DMS 273 (cell line): ENCODE results near the gene LMF1.
"Not testable (repeated sequence)": the region's sequence is repeated elsewhere in the genome, so short reads cannot be mapped to it uniquely, and the experiment has no call there.

Source experiments
- DNase-seq: peaks from one replicate; lab custom pipeline; 2025; ENCODE audit not compliant: unreplicated experiment; lab: John Stamatoyannopoulos, UW

LMF1 gene

DNA sequence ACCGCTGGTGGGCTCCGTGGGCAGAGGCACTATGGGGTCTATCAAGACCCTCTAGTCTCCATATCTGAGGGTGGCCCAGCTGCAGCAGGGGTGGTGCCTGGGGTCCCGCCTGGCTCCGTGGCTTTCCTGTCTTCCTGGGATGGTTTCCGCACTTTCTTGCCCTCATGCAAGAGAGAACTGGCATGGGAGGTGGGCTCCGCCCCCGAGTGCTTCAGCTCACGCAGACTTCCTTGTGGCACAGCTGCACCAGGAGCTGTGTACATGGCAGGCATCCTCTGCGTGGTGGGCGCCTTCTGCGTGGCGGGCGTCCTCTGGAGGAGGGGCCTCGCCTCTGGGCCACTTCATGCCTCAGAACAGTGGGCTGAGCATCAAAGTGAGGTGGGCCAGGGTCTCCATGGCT, 73.1 kb downstream of the LMF1 start:
- DNase-seq = no peak

DNA sequence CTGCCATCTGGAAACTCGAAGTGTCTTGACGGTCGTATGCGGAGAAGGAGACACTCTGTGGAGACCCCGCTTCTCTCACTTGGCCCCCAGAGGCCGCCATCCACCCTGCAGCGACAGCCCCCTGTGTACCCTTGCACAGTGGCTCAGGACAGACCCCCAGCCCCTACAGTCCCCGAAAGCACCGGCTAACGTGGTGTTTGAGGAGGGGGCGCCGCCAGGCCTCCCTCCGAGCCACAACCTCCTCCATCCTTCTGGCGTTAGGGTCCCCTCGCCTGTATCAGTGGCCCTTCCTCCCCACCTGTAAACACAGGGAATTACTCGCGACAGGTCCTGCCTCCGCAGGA, 73.6 kb downstream of the LMF1 start:
- no peak for DNase-seq

DNA sequence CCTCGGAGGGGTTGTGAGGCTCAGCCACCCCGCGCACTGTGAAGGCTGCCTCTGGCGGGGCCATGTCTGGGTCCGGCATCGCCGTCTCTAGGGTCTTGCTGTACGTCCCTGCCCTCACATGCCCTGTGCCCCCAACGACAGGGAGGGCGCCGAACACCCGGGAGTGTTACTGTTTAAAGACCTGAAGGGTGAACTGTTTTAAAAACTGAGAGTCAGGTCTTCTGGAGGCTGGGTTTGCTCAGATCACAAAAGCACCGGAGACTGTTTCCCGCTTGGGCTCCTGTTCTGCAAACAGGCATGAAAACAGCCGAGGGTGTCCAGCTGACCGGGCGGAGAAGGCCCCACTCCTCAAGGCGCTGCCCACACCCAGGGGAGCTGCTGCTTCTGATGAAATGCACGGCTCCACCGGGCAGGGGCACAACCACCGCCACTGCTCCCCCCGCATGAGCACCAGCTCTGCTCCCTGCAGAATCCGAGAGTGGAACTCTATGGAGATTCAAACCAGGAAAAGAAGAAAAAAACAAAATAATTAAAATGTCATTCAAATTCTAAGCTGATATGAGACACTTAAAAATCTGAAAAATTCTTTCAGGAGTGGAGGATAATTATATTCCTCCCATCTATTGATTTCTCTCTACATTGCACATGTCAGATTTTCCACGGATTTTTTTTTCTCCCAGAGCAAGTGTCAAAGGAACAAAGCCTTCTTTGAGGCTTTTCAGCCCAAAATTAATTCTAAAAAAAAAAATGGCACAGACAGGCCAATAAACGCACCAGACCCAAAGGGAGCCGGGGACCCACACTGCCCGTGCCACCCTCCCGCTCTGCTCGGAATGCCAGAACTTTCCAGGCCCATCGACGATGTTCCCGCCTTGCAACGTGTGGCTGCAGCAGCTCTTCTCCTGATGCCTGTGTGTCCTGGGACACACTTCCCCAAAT, 74.3 kb downstream of the LMF1 start:
- DNase-seq = no peak

DNA sequence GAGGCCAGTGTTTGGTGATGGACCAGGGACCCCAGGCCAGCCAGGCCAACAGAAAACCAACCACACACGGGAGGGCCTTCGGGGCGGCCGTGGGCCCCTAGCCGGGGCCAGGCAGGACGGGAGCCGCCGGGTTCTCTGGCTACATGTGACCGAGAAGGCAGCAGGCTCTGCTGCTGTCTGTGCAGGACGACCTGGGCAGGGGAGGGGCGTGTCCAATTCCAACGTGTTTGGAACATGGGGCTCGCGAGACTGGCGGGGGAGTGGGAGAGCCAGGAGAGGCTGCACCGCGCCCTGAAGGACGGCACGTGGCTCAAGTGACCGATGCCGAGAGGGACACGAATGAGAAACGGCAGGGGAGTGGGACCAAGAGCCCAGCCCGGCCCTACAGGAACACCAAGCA, 75.4 kb downstream of the LMF1 start:
- no peak for DNase-seq

DNA sequence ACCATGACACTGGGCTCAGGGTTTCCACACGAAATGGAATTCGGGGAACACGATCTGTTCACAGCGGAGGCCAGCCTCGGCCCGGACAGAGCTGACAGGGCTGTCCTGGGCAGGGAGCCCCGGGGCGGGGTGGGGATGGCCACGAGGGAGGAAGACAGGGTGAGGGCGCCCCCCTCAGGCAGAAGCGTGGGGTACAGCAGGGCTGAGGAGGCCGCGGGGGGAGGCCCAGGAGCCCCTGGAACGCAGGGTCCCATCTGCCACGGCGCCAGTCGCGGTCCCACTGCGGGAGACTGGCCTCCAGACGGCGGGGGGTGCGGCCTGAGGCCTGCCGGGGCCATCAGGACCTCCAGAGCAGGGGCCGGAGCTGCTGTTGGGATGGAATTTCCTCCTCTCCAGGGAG, 75.9 kb downstream of the LMF1 start:
- DNase-seq = peak; percentile 35

DNA sequence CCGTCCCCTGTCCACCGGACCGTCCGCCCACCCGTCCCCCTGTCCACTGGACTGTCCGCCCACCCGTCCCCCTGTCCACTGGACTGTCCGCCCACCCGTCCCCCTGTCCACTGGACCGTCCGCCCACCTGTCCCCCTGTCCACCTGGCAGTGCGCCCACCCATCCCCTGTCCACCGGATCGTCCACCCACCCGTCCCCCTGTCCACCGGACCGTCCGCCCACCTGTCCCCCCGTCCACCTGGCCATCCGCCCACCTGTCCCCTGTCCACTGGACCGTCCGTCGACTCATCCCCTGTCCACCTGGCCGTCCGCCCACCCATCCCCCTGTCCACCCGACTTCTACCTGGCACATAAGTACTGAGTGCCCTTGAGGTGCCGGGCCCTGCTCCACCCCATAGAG, 76.6 kb downstream of the LMF1 start:
- DNase-seq = no peak

DNA sequence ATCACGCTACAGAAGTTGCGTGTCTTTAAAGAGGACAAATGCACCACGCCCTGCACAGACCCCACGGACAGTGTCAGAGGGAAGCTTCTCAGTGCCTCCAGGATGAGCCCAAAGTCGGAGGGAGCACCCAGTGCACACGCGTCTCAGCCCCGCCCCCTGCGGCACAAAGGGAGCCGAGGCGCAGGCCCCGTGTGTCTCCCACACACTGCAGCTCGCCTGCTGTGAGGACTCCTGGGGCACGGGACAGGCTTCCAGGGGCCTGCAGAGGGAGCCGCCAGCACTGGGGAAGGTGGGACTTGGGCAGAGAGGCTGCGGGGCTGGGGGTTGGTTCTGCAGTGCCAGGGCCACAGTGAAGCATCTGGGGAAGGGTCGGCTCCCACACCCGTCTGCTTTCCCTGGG, 77.4 kb downstream of the LMF1 start:
- DNase-seq = peak; percentile 45

DNA sequence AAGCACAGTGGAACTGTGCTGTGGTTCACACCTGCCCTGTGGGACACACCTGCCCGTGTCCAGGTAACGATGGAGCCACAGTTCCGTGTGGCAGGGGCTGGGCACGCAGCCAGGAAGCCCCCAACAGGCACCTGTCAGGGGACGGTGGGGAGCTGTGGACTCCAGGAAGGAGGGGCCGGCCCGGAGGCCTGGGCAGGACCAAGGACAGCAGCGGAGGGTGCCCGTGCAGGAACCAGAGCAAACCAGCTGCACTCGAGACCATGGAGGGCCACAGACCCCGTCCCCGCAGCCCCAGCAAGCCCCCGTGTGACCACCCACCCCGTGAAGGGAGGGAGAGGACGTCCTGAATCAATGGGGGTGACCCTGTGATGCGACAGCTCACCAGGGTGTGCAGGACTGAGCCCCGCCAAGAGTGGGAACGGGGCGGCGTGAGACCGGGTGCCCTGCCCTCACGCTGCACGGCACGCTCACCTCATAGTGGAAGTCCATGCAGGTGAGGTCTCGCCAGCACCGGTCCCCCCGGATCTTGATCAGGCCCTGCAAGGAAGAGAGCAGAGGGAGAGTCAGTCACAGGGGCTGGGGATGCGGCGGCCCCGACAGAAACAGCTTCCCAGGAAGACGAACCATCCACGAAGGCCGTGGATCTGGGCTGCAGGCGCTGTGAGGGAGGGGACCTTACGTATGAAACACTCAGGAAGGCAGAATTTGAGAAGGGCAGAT, 78.1 kb downstream of the LMF1 start:
- DNase-seq = no peak

DNA sequence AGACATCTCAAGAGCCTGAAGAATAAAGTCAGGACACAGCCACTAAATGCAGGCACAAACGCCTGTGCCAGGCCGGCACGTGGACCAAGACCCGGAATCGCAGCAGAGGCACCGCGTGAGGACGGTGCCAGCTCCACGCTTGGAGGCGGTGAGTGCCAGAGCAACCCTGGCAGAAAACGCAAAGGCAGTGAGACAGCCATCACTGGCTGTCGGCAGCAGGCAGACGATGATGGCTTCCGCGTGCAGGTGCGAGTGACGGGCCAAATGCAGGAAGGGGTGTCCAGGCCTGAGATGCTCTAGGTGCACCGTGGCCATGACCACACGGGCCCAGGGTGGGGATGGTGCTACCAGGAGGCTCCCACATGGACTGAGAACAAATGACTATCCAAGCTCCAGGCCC, 78.8 kb downstream of the LMF1 start:
- DNase-seq = no peak

DNA sequence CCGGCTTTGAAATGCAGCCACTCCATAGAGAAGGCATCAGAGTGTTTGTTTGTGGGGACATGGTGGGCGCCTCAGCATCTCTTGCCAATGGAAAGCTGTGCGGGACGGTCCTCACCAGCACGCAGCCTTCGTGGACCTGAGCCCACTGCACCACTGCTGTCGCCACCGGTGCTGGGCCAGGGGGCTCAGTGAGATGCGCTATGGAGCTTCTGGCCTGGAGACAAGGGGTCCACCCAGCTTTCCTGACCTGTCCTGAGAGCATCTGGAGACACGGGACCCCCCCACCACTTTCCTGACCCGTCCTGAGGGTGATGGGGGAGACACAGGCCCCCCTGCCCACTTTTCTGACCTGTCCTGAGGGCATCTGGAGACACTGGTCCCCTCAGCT, 79.4 kb downstream of the LMF1 start:
- no peak for DNase-seq

DNA sequence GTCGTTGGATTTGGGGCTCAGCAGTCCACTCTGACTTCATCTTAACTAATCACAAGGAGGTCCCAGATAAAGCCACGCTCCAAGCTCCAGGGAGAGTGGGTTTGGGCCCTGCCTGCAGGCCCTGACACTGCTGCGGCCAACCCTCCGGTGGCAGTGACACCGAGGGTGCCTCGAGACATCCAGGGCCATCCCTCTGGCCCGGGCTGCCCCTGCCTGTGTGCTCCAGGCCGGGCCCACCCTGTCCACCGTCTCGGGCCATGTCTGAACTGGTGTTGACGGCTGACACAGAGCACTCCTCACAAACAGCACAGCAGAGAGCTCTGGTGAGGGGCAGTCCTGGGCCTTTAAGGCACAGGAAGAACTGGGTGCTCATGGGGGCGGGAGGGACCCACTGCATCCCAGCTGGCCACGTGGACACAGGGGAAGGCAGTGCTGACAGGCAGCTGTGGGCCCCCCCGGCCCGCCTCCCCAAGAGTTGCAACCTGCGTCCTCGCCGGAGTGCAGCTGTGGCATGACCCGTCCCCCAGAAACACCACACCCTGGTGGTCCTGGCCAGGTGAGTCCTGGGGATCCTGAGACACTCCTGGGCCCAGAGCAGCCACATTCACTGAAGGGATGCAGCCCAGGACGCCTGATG, 80.0 kb downstream of the LMF1 start:
- DNase-seq = no peak

DNA sequence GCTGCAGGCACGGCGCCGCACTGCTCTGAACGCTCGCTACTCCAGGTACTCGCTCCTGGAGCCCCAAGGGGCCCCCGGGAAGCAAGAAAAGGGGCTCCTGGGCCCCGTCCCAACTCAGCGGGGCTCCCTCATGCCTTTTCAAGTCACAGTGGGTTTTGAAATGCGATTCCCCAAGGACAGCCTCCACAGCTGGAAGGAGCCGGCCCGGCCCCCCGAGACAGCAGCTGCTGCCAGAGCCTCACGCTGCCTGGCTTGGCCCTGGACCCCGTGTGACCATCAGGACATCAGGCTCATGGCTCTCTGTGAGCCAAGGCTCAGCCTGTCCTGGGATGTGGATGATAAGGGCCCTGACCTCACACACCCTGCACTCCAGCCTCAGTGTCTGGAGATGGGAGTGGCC, 80.6 kb downstream of the LMF1 start:
- no peak for DNase-seq

DNA sequence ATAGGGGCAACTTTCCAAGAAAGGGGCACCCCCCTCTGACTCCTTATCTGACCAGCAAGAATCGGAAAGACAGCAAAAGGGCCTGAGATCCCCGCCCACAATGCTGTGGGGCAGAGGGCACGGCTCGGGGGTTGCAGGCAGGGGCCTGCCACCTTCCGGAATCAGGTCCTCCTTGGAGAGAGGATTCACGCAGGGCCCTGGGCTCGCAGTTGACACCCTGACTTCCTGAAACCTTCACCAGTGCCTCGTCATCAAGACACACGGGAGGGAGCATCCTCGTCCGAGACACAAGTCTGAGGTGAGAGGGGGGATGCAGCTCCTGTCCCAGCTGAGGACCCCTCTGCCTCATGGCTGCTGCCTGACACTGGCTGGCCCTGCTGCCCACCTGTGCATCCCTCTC, 81.2 kb downstream of the LMF1 start:
- no peak for DNase-seq

DNA sequence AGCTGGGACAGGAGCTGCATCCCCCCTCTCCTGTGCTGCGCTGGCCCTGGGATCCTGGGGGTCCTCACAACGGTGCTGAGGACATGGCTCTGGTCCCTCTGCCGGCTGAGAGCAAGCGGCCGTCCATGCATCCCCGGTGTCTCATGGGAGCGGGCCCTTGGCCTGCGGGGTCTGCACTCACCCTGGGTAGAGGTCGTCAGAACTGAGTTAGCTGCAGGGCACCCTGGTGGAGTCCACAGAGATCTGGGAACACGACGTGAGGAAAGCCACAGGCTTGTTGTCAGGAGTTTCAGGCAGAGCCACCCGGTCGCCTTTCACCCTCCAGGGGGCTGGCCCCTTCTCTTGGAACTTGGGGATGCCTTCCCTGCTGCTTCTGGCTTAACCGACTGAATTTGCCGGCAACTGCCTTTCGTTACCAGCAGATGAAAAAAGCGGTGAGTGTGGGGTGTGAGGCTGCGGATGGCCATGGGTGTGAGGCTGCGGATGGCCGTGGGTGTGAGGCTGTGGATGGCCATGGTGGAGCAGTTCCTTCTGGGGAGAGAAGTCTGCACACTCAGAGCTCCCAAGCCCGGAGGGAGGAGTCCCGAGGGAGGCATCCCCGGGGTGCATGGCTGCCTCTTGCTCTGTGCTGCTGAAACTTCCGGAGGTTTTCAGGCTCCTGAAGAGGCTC, 81.7 kb downstream of the LMF1 start:
- no peak for DNase-seq

DNA sequence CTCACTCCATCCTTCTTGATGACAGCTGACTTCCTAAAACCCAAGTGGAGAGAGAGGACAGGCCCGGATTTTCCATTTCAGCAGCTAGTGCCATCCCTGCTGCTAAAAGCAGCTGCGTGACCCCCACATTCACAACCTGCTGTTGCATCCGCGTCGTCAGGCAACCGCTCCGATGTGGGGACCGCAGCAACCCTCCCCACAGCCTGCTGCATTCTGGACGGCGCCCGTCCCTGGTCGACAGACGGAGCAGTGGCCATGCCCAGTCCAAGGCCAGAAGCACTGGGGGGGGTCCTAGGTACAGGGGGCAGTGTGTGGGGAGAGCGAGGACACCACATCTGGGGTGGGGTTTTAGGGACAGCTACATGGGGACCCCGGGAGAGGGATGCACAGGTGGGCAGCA, 82.3 kb downstream of the LMF1 start:
- not testable (repeated sequence) for DNase-seq

DNA sequence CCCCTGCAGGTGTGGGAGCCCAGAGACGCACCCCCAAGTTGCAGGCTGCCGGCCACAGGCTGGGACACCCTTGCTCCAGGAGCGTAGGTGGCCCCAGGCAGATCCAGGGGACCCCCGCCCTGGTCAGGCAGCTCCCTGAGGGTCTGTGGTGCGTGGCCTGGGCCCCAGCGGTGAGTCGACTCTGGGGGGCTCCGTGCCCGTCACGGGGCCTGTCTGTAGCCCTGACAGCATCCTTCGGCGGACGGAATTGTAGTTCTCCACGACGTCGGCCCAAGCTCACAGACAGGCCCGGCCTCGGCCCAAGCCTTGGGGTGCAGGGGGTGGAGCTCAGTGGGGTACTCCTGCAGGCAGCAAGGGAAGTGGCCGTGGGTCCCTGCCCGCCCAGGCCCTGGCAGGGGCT, 82.9 kb downstream of the LMF1 start:
- DNase-seq = no peak

DNA sequence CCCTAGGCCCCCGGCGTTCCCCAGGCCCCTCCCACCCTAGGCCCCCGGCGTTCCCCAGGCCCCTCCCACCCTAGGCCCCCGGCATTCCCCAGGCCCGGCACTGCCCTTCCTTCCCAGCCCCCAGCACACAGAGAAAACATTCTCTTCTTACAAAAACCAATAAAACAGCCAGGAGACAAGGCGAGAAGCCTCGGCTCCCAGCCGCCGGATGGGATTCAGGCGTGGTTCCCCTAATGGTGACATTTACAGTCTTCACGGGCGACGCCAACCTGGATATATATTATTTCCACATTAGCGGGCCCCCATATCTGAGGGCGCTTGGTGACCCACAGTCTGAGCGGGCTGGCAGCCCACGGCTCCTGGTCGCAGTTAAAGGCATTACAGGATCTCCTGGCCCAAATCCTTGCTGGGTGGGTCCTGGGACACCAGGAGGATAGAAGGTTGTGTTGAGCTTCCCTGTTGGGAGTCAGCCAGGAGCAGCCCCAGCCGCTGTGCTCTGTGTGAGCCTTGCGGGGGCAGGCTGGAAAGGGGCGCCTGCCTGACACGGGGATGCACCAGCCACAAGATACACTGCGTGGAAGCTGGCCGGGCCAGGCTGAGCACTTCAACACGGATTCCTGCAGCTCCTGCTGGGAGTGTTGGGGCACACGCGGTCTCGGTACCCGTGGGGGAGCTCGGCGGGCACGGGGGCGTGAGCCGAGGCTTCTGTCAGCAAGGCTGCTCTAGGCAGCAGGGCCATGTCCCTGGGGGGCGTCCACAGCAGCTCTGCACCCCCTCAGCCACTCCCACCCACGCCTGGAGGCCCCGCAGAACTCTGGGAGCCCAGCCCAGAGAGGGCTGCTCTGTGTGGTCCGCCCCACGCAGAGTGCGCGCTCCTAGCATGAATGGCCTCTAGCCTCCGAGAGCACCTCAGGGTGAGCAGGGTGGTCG, 83.7 kb downstream of the LMF1 start:
- DNase-seq = no peak

DNA sequence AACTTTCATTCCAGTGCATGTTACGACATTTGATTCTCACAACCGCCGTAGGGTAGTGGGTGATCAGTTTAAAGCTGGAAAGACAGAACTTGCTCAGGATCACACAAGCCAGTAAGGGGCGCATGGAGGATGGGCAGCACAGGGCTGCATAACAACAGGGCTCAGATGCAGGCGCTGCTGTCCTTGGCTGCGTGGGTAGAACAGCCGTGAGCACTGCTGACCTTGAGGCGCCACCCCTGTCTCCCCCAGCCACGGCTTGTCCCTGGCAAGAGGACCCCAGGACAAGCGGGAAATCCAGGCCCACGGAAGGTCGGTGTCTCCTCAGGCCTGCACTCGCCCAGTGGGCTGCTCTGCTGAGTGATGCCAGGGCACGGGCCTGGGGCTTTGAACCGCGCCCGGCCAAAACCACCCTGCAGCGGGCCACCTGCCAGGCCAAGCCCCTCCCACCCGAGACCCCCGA, 84.7 kb downstream of the LMF1 start:
- DNase-seq = no peak

DNA sequence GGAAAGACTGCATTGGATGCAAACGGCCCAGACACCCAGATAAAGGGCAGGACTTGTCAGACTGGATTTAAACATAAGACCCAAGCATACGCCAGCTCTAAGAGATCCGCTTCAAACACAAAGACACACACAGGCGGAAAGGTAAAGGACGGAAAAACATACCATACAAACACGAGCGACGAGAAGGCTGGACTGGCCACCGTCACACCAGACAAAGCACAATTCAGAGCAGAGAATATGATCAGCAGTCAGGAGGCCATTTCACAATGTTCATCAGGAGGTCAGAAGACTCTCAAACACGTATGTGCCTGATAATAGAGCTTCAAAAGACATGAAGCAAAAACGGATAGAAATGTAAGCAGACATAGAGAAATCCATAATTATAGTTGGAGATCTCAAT, 85.4 kb downstream of the LMF1 start:
- no peak for DNase-seq

DNA sequence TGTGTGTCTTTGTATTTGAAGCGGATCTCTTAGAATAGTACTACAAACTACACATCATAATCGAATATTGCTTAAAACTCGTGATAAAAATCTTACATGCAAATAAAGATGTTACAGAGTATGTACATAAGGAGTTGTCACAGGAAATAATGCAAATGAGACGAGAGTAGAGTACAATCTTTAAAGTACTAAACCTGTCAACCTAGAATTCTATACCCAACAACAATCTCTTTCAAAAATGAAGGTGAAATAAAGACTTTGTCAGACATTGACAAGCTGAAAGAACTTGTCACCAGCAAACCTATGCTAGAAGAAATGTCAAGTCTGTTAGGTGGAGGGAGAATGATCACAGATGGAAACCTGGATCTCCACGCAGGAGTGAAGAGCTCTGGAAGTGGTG, 86.6 kb downstream of the LMF1 start:
- no peak for DNase-seq
